HG02759 (cell line): ENCODE data around the gene MYO1C.
"Not testable (repeated sequence)": the region's sequence is repeated elsewhere in the genome, so short reads cannot be mapped to it uniquely, and the experiment has no call there.

Experiments used
- ATAC-seq: cut with Tn5 transposase; IDR thresholded peaks from one replicate; pipeline ENCODE4 v1.9.1; 2021; ENCODE audit warnings: mild to moderate bottlenecking, moderate library complexity; ENCODE audit not compliant: unreplicated experiment

The MYO1C gene

GRCh38 chr17:1492249-1493206 lies at the start of gene MYO1C:
TSS of gene MYO1C (minus strand) at chr17:1492686. CDS start at chr17:1492487, 199 bp downstream.
- ATAC-seq = no peak

- no peak for ATAC-seq
Observed at GRCh38 chr17:1541367-1541904, 49.0 kb upstream of the MYO1C start.

- no peak for ATAC-seq
Observed at GRCh38 chr17:1539811-1540210, 47.3 kb upstream of the MYO1C start.

- no peak for ATAC-seq
Observed at GRCh38 chr17:1535737-1536136, 43.3 kb upstream of the MYO1C start.

GRCh38 chr17:1533661-1534325 lies 41.3 kb upstream of the MYO1C start:
- ATAC-seq = no peak

- no peak for ATAC-seq
Observed at GRCh38 chr17:1532836-1533602, 40.5 kb upstream of the MYO1C start.

GRCh38 chr17:1529863-1530262 lies 37.4 kb upstream of the MYO1C start:
- ATAC-seq = no peak

- not testable (repeated sequence) for ATAC-seq
Observed at GRCh38 chr17:1526876-1527275, 34.4 kb upstream of the MYO1C start.

GRCh38 chr17:1522626-1523025 lies 30.1 kb upstream of the MYO1C start:
- no peak for ATAC-seq

GRCh38 chr17:1521086-1521640 lies 28.7 kb upstream of the MYO1C start:
- ATAC-seq = no peak

GRCh38 chr17:1519678-1520077 lies 27.2 kb upstream of the MYO1C start:
- ATAC-seq = no peak

- no peak for ATAC-seq
Observed at GRCh38 chr17:1518410-1518809, 25.9 kb upstream of the MYO1C start.

GRCh38 chr17:1516388-1517161 lies 24.1 kb upstream of the MYO1C start, which contains the start of gene INPP5K:
TSS of gene INPP5K (minus strand) at chr17:1516612. CDS start at chr17:1516499, 113 bp downstream.
- peak; percentile 95 for ATAC-seq

GRCh38 chr17:1515640-1516387 lies 23.3 kb upstream of the MYO1C start:
- no peak for ATAC-seq

GRCh38 chr17:1512351-1512750 lies 19.9 kb upstream of the MYO1C start:
- no peak for ATAC-seq

GRCh38 chr17:1511756-1512321 lies 19.4 kb upstream of the MYO1C start:
- no peak for ATAC-seq

- ATAC-seq = no peak
Observed at GRCh38 chr17:1511290-1511689, 18.8 kb upstream of the MYO1C start.

- ATAC-seq = no peak
Observed at GRCh38 chr17:1509290-1509881, 16.9 kb upstream of the MYO1C start.
